Lung (tissue), 12 donors: ENCODE results near the gene GALNT10. TPM values are rescaled to one million over a fixed set of nuclear protein-coding genes. Genes with fewer than 3 reads are reported as not detected.

ENCODE experiments used
- ATAC-seq: fragments of 200-7000 bp; cut with Tn5 transposase; one replicate; pipeline ENCODE4 v1.9.1; 2020; ENCODE audit warnings: moderate number of reproducible peaks; ENCODE audit not compliant: insufficient read depth, low FRiP score
- DNase-seq, 3 donors: peaks; one replicate each; pipeline ENCODE4 v3.0.0-alpha.2; 2013 to 2017
- H3K27ac ChIP-seq, 2 donors: one replicate each; pipeline ENCODE4 v1.5.1; 2013; ENCODE audit warnings: mild to moderate bottlenecking in 2 of 2, moderate library complexity in 2 of 2, control low read depth in 1 of 2, inconsistent platforms in 1 of 2, low read depth in 1 of 2, low read length in 1 of 2
- H3K27me3 ChIP-seq, 3 donors: one replicate each; pipeline ENCODE4 v1.5.1; 2013; ENCODE audit warnings: low read length in 2 of 3; ENCODE audit not compliant: control insufficient read depth in 3 of 3, insufficient read depth in 3 of 3
- H3K36me3 ChIP-seq, 4 donors: one replicate each; pipeline ENCODE4 v1.5.1; 2013; ENCODE audit warnings: low read length in 4 of 4, mild to moderate bottlenecking in 1 of 4, moderate library complexity in 1 of 4; ENCODE audit not compliant: control insufficient read depth in 4 of 4, insufficient read depth in 4 of 4
- H3K4me1 ChIP-seq, 5 donors: one replicate each; pipeline ENCODE4 v1.5.1; 2013; ENCODE audit warnings: low read length in 5 of 5, mild to moderate bottlenecking in 2 of 5, moderate library complexity in 1 of 5; ENCODE audit not compliant: control insufficient read depth in 5 of 5, insufficient read depth in 5 of 5
- H3K4me3 ChIP-seq: one replicate; pipeline ENCODE4 v1.5.1; 2013; ENCODE audit warnings: mild to moderate bottlenecking, control low read depth, moderate library complexity
- H3K9ac ChIP-seq, 2 donors: one replicate each; pipeline ENCODE4 v1.5.1; 2013; ENCODE audit warnings: low read length in 2 of 2, control low read depth in 1 of 2; ENCODE audit not compliant: insufficient read depth in 1 of 2
- H3K9me3 ChIP-seq, 4 donors: one replicate each; pipeline ENCODE4 v1.5.1; 2013; ENCODE audit warnings: low read length in 3 of 4, mild to moderate bottlenecking in 1 of 4, moderate library complexity in 1 of 4; ENCODE audit not compliant: control insufficient read depth in 4 of 4, insufficient read depth in 3 of 4
- WGBS, 2 donors: extraction: QIAGEN DNeasy Blood & Tissue Kit; methylation state at CpG; one replicate each; pipeline ENCODE4 v1.1.7; 2013; 5-methylcytosine and 5-hydroxymethylcytosine counted together
- polyA plus RNA-seq, 2 donors: library from polyadenylated mRNA; stranded (reverse); fragments of 200-250 nt; gene quantifications; one replicate each; pipeline ENCODE4 v1.2.1, GENCODE V29; 2013
- total RNA-seq, 2 donors: library from RNA; depleted of rRNA in 1 of 2; stranded (reverse); fragments of >200 nt in 1 of 2; gene quantifications; one replicate each; pipeline ENCODE4 v1.2.1, GENCODE V29; 2014 to 2021
- TF ChIP-seq, protein P1 (sequence below): IDR thresholded peaks from 2 replicates; pipeline ENCODE4 v1.5.1; 2012; ENCODE audit warnings: mild to moderate bottlenecking; ENCODE audit errors: control extremely low read depth, extremely low read depth
- donor health status: control.
- donor health status: control.
- donor health status: Bipolar disorder and iron deficiency.
- donor health status: healthy.
- donor health status: DM: yes; HTN: yes; CAD: no.

GALNT10 gene
- total and polyA plus RNA-seq, 4 donors = 9.0 to 70.2 (median 22.0) TPM

DNA sequence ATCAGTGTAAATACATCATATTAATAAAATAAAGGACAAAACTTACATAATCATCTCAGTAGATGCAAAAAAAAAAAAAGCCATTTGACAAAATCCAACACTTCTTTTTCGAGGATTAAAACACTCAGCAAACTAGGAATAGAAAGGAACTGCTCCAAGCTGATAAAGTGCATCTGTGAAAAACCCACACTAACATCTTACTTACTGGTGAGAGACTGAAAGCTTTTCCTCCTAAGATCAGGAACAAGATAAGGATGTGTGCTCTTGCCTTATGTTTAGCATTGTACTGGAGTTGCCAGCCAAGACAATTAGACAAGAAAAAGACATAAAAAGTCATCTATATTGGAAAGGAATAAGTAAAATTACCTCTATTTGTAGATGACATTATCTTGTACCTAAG, 135.0 kb downstream of the GALNT10 start:
- no peak for ATAC-seq
- TF ChIP-seq, protein P1, sequence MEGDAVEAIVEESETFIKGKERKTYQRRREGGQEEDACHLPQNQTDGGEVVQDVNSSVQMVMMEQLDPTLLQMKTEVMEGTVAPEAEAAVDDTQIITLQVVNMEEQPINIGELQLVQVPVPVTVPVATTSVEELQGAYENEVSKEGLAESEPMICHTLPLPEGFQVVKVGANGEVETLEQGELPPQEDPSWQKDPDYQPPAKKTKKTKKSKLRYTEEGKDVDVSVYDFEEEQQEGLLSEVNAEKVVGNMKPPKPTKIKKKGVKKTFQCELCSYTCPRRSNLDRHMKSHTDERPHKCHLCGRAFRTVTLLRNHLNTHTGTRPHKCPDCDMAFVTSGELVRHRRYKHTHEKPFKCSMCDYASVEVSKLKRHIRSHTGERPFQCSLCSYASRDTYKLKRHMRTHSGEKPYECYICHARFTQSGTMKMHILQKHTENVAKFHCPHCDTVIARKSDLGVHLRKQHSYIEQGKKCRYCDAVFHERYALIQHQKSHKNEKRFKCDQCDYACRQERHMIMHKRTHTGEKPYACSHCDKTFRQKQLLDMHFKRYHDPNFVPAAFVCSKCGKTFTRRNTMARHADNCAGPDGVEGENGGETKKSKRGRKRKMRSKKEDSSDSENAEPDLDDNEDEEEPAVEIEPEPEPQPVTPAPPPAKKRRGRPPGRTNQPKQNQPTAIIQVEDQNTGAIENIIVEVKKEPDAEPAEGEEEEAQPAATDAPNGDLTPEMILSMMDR = no peak

DNA sequence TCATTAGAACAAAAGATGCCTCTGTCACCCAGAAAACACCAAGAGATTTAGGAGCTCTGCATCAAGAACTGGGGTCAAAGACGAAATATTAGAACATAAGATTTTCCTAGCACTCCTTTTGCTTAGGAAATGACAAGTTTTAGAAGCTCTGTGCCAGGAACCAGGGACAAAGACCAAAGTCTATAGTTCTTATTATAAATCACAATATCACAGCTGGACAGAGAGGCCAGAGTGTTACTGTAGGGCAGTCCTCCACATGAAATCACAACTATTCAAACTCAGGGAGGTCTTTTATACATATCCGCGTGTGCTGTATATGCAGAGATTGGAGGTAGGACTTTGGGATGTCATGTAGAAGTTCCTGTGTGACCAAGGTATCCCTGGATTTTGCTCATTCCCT, 138.5 kb downstream of the GALNT10 start:
- no peak for ATAC-seq
- 93 to 97% methylated on average over 3 of the region's 3 CpGs for WGBS, 2 donors
- Histone ChIP-seq H3K36me3 (peaks cover 0 to 11% (median 0%) of the 10 kb centered on the region in 4 donors), H3K9ac (no peak overlapping the region), H3K9me3 (peaks cover 0 to under 1% (median 0%) of the 10 kb centered on the region in 4 donors), H3K4me3 (no peak overlapping the region), H3K27me3 (no peaks in the 10 kb centered on the region), H3K27ac (no peak overlapping the region), H3K4me1 (no peaks in the 10 kb centered on the region)
- peak in 1 of 3 donors; percentile 6 for DNase-seq
- TF ChIP-seq, protein P1 = no peak

More for the DNA sequence above, 135.0 kb downstream of the GALNT10 start:
- Histone ChIP-seq H3K9me3 (peaks cover 0 to 2% (median 0%) of the 10 kb centered on the region in 4 donors), H3K27me3 (no peaks in the 10 kb centered on the region), H3K4me3 (no peak overlapping the region), H3K27ac (no peak overlapping the region), H3K36me3 (peaks cover 0 to 15% (median 0%) of the 10 kb centered on the region in 4 donors), H3K4me1 (peaks cover 0 to 5% (median 1%) of the 10 kb centered on the region in 5 donors), H3K9ac (no peak overlapping the region)
- 72 to 96% methylated on average over 1 of the region's 1 CpG for WGBS, 2 donors
- DNase-seq = no peak

DNA sequence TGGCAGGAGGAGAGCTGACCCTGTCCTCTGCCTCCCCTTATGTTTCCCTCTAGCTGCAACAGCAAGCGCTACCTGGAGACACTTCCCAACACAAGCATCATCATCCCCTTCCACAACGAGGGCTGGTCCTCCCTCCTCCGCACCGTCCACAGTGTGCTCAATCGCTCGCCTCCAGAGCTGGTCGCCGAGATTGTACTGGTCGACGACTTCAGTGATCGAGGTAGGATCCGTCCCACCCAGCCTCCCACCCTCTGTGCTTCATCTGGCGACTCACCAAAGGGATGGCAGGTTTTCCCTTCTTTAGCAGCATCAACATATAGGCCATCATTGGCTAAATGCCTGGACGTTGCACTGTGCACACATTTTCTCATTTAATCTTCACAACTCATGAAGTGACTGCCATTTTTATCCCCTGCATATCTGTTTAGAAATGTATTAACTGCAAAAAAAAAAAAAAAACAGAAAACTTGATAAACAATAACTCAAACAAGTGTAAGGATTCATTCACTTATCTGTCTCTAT, 139.0 kb downstream of the GALNT10 start:
- ATAC-seq (no peak), DNase-seq (no peak)
- 96 to 97% methylated on average over 14 of the region's 14 CpGs for WGBS, 2 donors
- TF ChIP-seq, protein P1 = no peak
- Histone ChIP-seq H3K4me3 (no peak overlapping the region), H3K9me3 (no peaks in the 10 kb centered on the region), H3K36me3 (peaks cover 0 to 8% (median 0%) of the 10 kb centered on the region in 4 donors), H3K27ac (no peak overlapping the region), H3K4me1 (no peaks in the 10 kb centered on the region), H3K9ac (no peak overlapping the region), H3K27me3 (no peaks in the 10 kb centered on the region)
